HEK293 (cell line): Measurements from ENCODE around the gene GMDS.

Source experiments
- TF ChIP-seq, protein P1 (sequence below): fragments of 450-650 bp; formaldehyde crosslinking; IDR thresholded peaks from 2 replicates; pipeline ENCODE4 v1.5.1; 2016; ENCODE audit warnings: missing biosample characterization, missing genetic modification characterization
- TF ChIP-seq, protein P2 (sequence below): fragments of 450-650 bp; formaldehyde crosslinking; conservative IDR thresholded peaks from 2 replicates; pipeline ENCODE4 v1.5.1; 2016; ENCODE audit warnings: low read depth, missing biosample characterization, missing genetic modification characterization
- TF ChIP-seq, protein P3 (sequence below): fragments of 450-650 bp; formaldehyde crosslinking; IDR thresholded peaks from 2 replicates; pipeline ENCODE4 v1.5.1; 2016; ENCODE audit warnings: missing biosample characterization, missing genetic modification characterization

DNA sequence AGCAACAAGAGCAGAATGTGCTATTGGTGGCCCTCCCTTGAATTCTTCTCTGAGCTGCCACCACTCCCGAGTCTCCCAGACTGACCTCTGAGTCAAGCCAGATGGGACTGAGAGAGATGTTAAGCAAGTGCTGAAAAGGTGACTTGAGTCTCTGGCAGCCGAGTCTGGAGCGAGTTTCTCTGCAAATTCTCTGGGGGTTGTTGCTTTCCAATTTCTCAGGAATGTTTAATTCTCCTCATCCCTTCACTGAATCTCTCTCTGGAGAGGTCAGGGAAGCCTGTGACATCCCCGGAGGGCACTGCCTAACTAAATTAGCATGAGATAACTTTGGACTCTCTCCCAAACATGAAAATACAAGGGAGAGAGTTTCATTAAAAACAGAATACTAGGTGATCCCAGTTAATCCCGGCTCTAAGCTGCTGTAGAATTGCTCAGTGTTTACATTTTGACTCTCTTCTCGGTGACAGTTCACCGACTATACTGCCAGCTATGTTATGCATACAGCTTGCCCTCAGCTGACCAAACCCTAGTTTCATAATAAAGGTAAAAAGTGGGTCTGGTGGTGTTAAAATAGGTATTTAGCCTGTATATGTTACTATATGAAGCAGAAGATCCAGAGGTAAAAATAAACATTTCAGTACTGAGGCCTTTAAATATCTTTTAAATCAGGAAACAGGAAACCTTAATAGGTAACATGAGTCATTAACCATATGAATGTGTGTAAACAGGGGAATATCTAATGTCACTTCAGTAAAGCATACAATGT, 477.7 kb downstream of the GMDS start:
- TF ChIP-seq, protein P1, sequence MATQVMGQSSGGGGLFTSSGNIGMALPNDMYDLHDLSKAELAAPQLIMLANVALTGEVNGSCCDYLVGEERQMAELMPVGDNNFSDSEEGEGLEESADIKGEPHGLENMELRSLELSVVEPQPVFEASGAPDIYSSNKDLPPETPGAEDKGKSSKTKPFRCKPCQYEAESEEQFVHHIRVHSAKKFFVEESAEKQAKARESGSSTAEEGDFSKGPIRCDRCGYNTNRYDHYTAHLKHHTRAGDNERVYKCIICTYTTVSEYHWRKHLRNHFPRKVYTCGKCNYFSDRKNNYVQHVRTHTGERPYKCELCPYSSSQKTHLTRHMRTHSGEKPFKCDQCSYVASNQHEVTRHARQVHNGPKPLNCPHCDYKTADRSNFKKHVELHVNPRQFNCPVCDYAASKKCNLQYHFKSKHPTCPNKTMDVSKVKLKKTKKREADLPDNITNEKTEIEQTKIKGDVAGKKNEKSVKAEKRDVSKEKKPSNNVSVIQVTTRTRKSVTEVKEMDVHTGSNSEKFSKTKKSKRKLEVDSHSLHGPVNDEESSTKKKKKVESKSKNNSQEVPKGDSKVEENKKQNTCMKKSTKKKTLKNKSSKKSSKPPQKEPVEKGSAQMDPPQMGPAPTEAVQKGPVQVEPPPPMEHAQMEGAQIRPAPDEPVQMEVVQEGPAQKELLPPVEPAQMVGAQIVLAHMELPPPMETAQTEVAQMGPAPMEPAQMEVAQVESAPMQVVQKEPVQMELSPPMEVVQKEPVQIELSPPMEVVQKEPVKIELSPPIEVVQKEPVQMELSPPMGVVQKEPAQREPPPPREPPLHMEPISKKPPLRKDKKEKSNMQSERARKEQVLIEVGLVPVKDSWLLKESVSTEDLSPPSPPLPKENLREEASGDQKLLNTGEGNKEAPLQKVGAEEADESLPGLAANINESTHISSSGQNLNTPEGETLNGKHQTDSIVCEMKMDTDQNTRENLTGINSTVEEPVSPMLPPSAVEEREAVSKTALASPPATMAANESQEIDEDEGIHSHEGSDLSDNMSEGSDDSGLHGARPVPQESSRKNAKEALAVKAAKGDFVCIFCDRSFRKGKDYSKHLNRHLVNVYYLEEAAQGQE (tag by site-specific recombination): no peak
- TF ChIP-seq, protein P2, sequence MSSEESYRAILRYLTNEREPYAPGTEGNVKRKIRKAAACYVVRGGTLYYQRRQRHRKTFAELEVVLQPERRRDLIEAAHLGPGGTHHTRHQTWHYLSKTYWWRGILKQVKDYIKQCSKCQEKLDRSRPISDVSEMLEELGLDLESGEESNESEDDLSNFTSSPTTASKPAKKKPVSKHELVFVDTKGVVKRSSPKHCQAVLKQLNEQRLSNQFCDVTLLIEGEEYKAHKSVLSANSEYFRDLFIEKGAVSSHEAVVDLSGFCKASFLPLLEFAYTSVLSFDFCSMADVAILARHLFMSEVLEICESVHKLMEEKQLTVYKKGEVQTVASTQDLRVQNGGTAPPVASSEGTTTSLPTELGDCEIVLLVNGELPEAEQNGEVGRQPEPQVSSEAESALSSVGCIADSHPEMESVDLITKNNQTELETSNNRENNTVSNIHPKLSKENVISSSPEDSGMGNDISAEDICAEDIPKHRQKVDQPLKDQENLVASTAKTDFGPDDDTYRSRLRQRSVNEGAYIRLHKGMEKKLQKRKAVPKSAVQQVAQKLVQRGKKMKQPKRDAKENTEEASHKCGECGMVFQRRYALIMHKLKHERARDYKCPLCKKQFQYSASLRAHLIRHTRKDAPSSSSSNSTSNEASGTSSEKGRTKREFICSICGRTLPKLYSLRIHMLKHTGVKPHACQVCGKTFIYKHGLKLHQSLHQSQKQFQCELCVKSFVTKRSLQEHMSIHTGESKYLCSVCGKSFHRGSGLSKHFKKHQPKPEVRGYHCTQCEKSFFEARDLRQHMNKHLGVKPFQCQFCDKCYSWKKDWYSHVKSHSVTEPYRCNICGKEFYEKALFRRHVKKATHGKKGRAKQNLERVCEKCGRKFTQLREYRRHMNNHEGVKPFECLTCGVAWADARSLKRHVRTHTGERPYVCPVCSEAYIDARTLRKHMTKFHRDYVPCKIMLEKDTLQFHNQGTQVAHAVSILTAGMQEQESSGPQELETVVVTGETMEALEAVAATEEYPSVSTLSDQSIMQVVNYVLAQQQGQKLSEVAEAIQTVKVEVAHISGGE (tag by site-specific recombination): no peak
- TF ChIP-seq, protein P3, sequence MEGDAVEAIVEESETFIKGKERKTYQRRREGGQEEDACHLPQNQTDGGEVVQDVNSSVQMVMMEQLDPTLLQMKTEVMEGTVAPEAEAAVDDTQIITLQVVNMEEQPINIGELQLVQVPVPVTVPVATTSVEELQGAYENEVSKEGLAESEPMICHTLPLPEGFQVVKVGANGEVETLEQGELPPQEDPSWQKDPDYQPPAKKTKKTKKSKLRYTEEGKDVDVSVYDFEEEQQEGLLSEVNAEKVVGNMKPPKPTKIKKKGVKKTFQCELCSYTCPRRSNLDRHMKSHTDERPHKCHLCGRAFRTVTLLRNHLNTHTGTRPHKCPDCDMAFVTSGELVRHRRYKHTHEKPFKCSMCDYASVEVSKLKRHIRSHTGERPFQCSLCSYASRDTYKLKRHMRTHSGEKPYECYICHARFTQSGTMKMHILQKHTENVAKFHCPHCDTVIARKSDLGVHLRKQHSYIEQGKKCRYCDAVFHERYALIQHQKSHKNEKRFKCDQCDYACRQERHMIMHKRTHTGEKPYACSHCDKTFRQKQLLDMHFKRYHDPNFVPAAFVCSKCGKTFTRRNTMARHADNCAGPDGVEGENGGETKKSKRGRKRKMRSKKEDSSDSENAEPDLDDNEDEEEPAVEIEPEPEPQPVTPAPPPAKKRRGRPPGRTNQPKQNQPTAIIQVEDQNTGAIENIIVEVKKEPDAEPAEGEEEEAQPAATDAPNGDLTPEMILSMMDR (tag by site-specific recombination): no peak
